ENCODE data around the gene PLBD2. TPM values are rescaled to one million over a fixed set of nuclear protein-coding genes. Genes with fewer than 3 reads are reported as not detected.

The PLBD2 gene
- total RNA-seq, 2 experiments from 2014 or later = 3.4 to 14.4 TPM

GRCh38 chr12:113398346-113399290 is 40.2 kb downstream of the PLBD2 start:
- Histone ChIP-seq H3K36me3 (ENCODE audit: insufficient read depth, low read length) (no peaks in the 10 kb centered on the region), H3K27ac (ENCODE audit: low read depth, low read length, poor library complexity, severe bottlenecking) (no peak overlapping the region), H3K4me1 (ENCODE audit: insufficient read depth, low read length, poor library complexity, severe bottlenecking) (peaks cover 5% of the 10 kb centered on the region), H3K9me2 (ENCODE audit: insufficient read depth, low read length) (no peaks in the 10 kb centered on the region), H3K4me3 (ENCODE audit: low read depth, low read length, poor library complexity, severe bottlenecking) (no peak overlapping the region), H3K9me3 (ENCODE audit: low read length) (no peaks in the 10 kb centered on the region), H2AFZ (ENCODE audit: low read length) (no peak overlapping the region), H3K79me2 (ENCODE audit: insufficient read depth, low read depth, low read length) (no peaks in the 10 kb centered on the region), H4K20me1 (ENCODE audit: insufficient read depth, low read length) (no peaks in the 10 kb centered on the region), H3K4me2 (ENCODE audit: low read length) (no peak overlapping the region)
- intact Hi-C loops (cut with micrococcal nuclease; ENCODE audit: unreplicated experiment) = no loop called here
- ChIA-PET POLR2A (interaction anchor here (0.7 kb wide), 1 partner anchor 147 kb away, joined by 4 read pairs; no protein-coding TSS in a partner anchor), CTCF (ENCODE audit: unreplicated experiment) (no interaction called here)
- no peak for DNase-seq (ENCODE audit: low spot score)
- TF ChIP-seq CTCF (conservative IDR thresholded peaks at IDR 0.05; ENCODE audit: low read length) (no peak), EZH2phosphoT487 (IDR thresholded peaks at IDR 0.05; ENCODE audit: borderline replicate concordance, low read depth, low read length) (no peak)
- BruUV-seq (replicated peaks) = no TSS peak

- ChIA-PET CTCF (ENCODE audit: unreplicated experiment) (no interaction called here), POLR2A (no interaction called here)
- H3K4me3 ChIP-seq (ENCODE audit: low read depth, low read length, poor library complexity, severe bottlenecking) = no peak overlapping the region
- no peaks in the 10 kb centered on the region for H3K79me2 ChIP-seq (ENCODE audit: insufficient read depth, low read depth, low read length)
- H2AFZ ChIP-seq (ENCODE audit: low read length) = no peak overlapping the region
- H3K4me2 ChIP-seq (ENCODE audit: low read length) = no peak overlapping the region
- H3K4me1 ChIP-seq (ENCODE audit: insufficient read depth, low read length, poor library complexity, severe bottlenecking) = peaks cover 5% of the 10 kb centered on the region
- H4K20me1 ChIP-seq (ENCODE audit: insufficient read depth, low read length) = no peaks in the 10 kb centered on the region
- H3K36me3 ChIP-seq (ENCODE audit: insufficient read depth, low read length) = no peaks in the 10 kb centered on the region
- DNase-seq (ENCODE audit: low spot score) = no peak
- no peak for TF ChIP-seq EZH2phosphoT487 (IDR thresholded peaks at IDR 0.05; ENCODE audit: borderline replicate concordance, low read depth, low read length)
- TF ChIP-seq CTCF (conservative IDR thresholded peaks at IDR 0.05; ENCODE audit: low read length) = no peak
- H3K9me3 ChIP-seq (ENCODE audit: low read length) = no peaks in the 10 kb centered on the region
- H3K9me2 ChIP-seq (ENCODE audit: insufficient read depth, low read length) = no peaks in the 10 kb centered on the region
- no peak overlapping the region for H3K27ac ChIP-seq (ENCODE audit: low read depth, low read length, poor library complexity, severe bottlenecking)
- no TSS peak for BruUV-seq (replicated peaks)
- intact Hi-C loops (cut with micrococcal nuclease; ENCODE audit: unreplicated experiment) = no loop called here
Measured at GRCh38 chr12:113399490-113399889, 41.1 kb downstream of the PLBD2 start.

GRCh38 chr12:113400362-113400761 is 42.0 kb downstream of the PLBD2 start:
- H3K36me3 ChIP-seq (ENCODE audit: insufficient read depth, low read length) = no peaks in the 10 kb centered on the region
- H3K9me3 ChIP-seq (ENCODE audit: low read length) = no peaks in the 10 kb centered on the region
- no peak overlapping the region for H3K4me2 ChIP-seq (ENCODE audit: low read length)
- CTCF ChIA-PET (ENCODE audit: unreplicated experiment) = no interaction called here
- no TSS peak for BruUV-seq (replicated peaks)
- intact Hi-C loops (cut with micrococcal nuclease; ENCODE audit: unreplicated experiment) = no loop called here
- H4K20me1 ChIP-seq (ENCODE audit: insufficient read depth, low read length) = no peaks in the 10 kb centered on the region
- no peak overlapping the region for H3K4me3 ChIP-seq (ENCODE audit: low read depth, low read length, poor library complexity, severe bottlenecking)
- TF ChIP-seq EZH2phosphoT487 (IDR thresholded peaks at IDR 0.05; ENCODE audit: borderline replicate concordance, low read depth, low read length) (no peak), CTCF (conservative IDR thresholded peaks at IDR 0.05; ENCODE audit: low read length) (no peak)
- H2AFZ ChIP-seq (ENCODE audit: low read length) = no peak overlapping the region
- POLR2A ChIA-PET = no interaction called here
- no peak overlapping the region for H3K27ac ChIP-seq (ENCODE audit: low read depth, low read length, poor library complexity, severe bottlenecking)
- H3K4me1 ChIP-seq (ENCODE audit: insufficient read depth, low read length, poor library complexity, severe bottlenecking) = peaks cover 5% of the 10 kb centered on the region
- DNase-seq (ENCODE audit: low spot score) = no peak
- H3K79me2 ChIP-seq (ENCODE audit: insufficient read depth, low read depth, low read length) = no peaks in the 10 kb centered on the region
- no peaks in the 10 kb centered on the region for H3K9me2 ChIP-seq (ENCODE audit: insufficient read depth, low read length)

Measured in OCI-LY7 (cell line).